ENCODE data around the gene PLXNA4. TPM values are rescaled to one million over a fixed set of nuclear protein-coding genes. Genes with fewer than 3 reads are reported as not detected.
"Not testable (repeated sequence)": the region's sequence is repeated elsewhere in the genome, so short reads cannot be mapped to it uniquely, and the experiment has no call there.

Gene PLXNA4, protein sequence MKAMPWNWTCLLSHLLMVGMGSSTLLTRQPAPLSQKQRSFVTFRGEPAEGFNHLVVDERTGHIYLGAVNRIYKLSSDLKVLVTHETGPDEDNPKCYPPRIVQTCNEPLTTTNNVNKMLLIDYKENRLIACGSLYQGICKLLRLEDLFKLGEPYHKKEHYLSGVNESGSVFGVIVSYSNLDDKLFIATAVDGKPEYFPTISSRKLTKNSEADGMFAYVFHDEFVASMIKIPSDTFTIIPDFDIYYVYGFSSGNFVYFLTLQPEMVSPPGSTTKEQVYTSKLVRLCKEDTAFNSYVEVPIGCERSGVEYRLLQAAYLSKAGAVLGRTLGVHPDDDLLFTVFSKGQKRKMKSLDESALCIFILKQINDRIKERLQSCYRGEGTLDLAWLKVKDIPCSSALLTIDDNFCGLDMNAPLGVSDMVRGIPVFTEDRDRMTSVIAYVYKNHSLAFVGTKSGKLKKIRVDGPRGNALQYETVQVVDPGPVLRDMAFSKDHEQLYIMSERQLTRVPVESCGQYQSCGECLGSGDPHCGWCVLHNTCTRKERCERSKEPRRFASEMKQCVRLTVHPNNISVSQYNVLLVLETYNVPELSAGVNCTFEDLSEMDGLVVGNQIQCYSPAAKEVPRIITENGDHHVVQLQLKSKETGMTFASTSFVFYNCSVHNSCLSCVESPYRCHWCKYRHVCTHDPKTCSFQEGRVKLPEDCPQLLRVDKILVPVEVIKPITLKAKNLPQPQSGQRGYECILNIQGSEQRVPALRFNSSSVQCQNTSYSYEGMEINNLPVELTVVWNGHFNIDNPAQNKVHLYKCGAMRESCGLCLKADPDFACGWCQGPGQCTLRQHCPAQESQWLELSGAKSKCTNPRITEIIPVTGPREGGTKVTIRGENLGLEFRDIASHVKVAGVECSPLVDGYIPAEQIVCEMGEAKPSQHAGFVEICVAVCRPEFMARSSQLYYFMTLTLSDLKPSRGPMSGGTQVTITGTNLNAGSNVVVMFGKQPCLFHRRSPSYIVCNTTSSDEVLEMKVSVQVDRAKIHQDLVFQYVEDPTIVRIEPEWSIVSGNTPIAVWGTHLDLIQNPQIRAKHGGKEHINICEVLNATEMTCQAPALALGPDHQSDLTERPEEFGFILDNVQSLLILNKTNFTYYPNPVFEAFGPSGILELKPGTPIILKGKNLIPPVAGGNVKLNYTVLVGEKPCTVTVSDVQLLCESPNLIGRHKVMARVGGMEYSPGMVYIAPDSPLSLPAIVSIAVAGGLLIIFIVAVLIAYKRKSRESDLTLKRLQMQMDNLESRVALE (N-terminal part only)
- 4.7 TPM for polyA plus RNA-seq (2013, experiment 1 of 2; ENCODE audit: insufficient read length)
- polyA plus RNA-seq (2013, experiment 2 of 2; ENCODE audit: insufficient read length) = 3.8 TPM

DNA sequence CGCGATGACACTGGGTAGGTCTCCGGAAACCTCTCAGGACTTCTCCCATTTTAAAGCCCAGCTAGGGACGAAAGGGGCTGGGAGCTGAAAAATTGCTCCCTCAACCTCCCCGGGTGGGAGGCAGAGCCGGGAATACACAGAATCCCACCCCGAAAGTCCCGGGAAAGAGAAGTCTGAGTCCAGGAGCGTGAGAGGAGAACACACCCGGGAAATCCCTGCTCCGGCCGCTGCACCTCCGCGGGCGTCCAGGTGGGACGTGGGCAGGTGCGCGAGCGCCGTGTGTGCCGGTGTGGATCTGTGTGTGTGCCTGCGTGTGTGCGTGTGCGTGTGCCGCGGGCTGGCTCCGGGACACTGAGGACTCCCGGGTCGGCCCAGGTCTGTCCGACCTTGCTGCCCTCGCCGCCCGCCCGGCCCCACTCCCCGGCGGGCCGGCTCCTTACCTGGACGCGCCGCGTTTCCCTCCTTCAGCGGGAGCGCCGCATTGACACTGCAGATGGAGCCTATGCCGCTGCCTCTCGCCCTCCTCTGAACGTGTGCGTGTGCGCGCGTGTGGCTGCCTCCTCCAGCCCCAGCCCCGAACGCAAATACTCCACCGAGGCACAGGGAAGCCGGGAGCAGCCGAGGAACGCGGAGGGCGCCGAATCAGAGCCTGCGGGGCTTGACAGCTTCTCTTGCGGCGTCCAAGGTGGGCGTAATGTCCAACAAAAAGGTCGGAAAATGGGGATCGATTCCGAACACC lies at the start of gene PLXNA4:
Gene PLXNA4, minus strand, starts transcription at position 489 of the 739 bp plus-strand sequence. CDS start 67,777 bp downstream, outside the sequence.
- DNase-seq = peak; percentile 10

DNA sequence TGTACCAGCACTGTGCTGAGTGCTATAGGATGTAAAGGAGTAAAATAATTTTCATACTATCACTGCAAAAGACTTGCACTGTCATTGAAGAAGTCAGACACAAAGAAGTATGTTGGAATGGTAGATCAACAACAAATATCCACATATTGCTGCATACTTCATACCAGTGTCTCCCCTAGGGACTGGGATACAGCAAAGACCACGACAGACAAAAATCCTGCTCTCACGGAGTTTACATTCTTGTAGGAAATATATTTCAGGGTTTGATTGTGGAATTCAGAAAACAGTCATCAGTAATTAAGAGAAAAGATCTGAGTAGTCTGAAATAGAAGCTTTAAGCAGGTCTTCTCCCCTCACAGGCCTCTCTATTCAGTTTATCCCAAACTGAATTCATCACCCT lies 49.4 kb upstream of the PLXNA4 start:
- DNase-seq = no peak

DNA sequence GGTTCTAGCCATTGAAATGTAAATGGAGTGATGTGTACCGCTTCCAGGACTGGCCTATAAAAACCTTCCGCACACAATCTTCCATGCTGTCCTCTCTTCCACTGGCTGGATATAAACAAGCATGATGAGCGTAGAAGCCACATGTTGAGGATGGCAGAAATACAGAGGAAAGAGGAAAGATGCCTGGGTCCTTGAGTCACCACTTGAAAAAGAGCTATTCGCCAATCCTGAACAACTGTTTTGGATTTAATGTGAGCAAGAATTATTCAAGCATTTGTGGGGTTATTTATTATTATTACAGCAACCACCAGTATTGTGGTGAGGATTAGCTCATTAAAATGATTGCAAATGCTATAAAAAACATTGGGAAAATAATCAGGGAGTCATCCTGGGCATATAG lies 45.8 kb upstream of the PLXNA4 start:
- peak; percentile 66 for DNase-seq

DNA sequence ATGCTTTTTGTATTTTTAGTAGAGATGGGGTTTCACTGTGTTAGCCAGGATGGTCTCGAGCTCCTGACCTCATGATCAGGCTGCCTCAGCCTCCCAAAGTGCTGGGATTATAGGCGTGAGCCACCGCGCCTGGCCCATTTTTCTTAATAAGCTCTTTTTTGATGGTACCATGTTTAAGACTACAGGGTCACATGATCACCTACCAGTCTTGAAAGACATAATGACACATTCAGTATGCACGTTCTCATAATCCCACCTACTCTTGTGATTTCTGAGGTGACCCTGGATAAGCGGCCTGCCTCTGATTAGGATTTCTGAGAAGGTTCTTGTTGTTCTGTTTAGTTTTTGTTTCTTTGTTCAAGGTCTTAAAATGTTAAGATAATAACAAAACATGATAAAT lies 43.7 kb upstream of the PLXNA4 start:
- DNase-seq = no peak

DNA sequence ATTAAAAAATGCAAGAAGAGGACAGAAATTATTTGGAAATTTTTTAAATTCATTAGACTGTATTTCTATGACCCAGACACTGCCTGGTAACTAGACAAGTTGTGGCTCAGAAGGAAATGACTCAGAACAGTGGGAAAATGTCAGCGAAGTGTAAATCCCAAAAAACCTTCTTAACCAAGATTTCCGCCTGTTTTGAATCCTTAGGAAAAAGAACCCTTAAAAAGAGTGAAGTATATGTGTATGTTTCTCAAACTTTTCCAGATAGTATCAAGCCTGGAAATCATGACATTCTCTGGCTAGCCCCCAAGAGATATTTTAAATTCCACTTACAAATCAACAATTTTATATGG lies 42.7 kb upstream of the PLXNA4 start:
- peak; percentile 77 for DNase-seq

DNA sequence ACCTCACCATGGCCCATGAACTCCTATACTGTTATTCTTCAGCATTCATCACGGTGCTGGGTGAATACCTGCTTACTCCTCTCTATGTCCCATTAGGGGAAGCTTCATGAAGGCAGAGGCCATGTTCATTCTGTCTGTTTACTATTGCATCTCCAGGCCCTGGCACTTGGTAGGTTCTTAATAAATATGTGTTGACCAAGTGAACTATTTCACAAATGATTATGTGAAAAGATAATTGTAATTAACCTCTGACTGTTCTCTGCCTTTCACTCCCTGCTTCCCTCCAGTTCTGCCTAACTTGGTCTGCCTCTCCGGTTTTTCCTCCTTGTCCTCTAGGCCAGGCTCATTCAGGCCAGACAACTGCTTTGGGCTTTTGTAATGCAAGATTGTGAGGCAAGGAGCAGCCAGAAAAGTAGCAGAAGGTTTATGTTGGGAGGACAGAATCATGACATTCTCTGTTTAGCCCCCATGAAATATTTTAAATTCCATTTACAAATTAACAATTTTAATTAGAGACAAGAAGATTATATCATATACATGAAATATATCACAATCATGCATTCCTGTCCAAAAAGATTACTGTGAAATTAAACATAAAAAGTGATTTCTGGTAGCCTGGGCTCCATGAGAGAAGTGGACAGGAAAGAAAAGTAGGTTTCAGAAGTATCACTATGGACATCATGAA lies 42.1 kb upstream of the PLXNA4 start:
- DNase-seq = no peak

DNA sequence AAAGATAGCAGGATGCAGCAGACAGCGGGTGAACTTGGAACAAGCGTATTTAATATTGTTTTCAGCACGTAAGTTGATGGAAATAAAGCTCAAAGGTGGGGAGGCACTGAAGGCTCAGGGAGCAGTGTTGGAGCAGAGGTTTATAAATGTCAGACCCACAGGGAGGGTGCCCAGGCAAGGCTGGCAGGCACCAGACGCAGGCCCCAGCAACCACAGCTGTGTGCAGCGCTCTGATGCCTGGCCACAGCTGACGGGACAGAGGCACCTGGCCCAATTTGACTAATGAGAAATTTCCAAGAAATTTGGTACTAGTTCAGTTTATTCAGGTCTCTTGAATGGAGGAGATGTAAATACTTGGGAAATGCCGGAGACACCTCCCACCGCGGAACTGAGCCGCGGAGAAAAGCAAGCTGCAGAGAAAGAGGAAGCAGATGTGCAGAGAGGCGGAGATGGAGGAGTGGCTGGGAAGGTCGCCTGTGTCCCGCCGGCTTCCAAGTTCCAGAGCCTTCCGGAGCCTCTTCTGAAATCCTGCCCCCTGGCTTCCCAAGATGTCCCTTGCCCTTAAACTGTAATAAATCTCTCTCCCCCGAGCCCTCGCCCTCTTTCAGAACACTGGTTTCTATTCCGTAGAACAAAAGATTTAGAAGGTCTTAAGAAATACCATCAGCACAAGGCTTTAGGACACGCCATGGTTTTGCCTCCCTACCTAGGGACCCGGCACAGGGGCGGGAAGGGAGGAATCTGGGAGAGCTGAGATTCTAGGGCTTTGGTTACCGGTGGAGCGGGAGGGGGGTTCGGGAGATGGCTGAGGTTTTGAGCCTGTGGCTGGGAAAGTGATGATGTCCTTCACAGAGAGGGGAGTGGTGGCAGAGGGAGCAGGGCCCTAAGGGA lies 38.4 kb upstream of the PLXNA4 start:
- DNase-seq = peak; percentile 24

DNA sequence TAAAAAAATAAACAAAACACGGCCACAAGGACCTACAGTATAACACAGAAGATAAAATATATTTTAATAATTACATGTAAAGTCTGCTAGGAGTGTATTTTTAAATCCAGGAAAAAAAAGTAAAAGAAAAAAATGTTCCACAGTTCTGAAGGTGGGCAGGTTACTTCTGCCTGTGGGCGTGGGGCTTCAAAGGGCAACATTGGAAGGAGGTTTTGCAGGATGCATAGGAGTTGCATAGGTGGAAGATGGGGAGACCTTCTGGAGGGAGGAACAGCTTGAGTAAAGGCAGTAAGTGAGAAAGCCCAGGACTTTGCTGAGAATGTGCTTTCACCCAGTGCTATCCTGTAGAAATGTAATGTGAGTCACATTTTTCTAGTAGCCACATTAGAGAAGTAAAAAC lies 37.5 kb upstream of the PLXNA4 start:
- DNase-seq = no peak

DNA sequence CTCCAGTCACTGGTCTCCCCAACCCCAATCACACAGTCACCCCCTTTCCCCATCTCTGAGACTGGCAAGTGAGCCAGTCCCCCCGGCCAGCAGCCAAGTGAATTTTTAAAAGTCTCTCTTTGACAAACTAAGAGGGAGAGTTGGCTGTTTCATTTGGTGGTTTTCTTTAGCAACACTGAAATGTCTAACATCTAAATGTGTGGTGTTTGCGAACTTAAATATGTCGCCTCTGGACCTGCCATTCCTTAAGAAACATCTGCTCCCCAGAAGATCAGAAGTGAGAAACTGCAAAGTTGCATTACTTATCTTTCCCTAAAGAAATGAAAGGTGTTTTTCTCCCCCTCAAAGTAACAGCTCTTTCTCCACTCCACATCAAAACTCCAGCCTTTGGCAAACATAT lies 34.7 kb upstream of the PLXNA4 start:
- no peak for DNase-seq

DNA sequence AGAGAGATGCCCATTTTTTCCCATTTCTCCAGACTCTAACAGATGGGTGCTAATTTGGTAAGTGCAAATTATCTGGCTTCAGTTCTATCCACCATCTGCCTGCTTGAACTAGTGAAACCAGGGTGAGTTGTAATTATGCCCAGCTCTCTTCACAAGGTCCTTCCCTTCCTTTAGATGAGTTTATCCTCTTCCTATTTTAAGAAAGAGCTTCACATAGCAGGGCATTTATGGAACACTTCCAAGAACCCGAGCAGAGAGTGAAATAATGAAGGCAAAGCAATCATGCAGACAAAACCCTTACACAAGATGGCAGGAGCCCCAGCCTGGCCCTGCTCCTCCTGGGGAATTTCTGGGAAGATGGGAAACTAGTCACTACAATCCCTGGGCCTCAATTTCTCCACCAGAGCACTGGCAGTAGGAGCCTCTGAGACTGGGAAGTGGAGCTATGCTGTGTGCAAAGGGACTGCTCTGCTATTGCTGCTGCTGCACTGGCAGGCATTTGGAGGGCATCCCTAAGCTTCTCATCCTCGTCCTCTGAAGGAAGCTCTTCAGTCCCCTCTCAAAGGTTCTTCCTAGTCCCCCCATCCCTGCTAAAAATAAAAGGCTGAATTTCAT lies 33.7 kb upstream of the PLXNA4 start:
- no peak for DNase-seq

DNA sequence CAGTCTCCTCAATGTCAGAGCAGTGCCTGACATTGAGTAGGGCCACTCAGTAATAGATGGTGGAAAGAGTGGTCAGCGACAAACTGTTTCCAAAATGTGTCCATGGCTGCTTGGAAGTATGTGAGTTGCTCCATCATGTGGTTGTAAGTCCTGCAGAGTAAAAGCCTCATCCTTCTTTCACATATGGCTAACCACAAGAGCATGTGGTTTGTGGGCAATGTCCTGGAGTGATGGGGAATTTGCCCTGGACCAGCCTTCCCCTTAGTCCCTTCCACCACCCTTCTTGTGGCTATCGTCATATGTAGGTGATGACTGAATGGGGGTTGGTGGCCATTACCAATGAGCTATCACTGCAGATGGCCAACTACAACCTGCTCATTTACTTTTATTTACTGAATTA lies 33.0 kb upstream of the PLXNA4 start:
- peak; percentile 50 for DNase-seq

DNA sequence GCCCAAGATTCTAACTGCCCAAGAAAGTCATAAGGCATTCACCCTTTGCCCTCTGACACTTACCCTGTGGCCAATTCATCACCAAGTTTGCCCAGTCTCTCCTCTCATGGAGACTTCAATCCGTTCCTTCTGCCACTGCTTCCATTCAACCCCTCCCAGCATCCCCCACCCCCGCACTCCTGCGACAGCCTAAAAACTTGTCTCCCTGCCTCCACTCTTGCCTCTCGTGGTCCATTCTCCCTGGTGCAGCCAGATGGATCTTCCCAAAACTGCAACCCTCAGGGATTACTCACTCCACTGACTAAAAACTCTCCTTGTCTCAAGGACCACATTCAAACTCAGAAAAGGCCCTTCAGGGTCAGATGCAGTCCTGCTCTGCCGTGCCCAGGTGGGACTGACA lies 32.3 kb upstream of the PLXNA4 start:
- no peak for DNase-seq

DNA sequence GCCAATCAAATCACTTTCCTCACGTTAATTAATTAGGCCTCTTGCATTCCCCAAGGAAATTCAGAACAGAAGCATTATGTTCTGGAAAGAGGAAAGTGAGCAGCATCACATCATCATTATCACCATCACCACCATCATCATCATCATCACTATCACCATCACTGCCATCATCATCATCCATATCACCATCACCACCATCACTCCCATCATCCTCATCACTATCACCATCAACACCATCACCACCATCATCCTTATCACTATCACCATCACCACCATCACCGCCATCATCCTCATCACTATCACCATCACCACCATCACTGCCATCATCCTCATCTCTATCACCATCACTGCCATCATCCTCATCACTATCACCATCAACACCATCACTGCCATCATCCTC lies 31.4 kb upstream of the PLXNA4 start:
- no peak for DNase-seq

DNA sequence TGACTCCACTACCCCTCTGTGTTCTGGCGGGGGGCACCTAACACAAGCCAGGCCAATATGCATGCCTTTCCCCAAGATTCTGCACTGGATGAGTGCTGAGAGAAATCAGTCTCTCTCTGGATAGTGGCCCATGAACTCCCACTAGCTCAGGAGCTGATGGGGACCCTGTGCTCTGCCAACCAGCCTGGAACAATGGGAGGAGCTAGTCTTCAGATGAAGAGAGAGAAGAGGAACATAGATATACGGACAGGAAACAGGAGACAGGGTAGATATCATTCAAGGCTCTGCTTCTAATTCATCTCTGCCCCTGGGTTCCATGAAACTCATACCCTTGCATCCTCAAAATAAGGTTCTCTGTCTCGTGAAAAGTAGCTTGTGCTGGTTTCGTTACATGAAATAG lies 27.9 kb upstream of the PLXNA4 start:
- DNase-seq = no peak

DNA sequence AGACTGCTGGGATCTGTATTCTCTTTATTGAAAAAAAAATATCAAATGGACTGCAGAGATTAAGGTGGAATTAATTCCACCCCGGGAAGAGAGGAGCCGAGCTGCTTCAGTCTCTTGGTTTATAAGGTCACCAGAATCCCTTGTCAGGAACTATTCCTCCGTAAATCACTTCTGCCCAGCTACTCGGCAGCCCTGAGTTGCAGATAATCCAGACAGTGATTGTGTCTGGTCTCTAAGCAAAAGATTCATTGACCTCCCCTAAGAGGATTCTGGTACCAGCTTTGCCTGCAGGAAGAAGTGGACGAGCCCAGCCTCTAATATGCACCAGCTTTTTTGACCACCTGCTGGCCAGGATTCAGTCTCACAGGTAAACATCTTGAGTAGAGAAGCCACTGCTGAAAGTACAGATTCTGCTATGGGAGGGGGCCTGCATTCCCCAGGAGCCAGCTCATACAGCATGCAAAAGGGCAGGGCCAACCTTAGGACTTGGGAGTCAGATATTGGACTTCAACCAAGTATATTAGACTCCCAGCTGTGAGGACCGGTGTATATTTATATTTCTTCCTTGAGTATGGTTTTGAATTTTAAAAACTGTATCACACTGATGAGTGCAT lies 27.1 kb upstream of the PLXNA4 start:
- no peak for DNase-seq

DNA sequence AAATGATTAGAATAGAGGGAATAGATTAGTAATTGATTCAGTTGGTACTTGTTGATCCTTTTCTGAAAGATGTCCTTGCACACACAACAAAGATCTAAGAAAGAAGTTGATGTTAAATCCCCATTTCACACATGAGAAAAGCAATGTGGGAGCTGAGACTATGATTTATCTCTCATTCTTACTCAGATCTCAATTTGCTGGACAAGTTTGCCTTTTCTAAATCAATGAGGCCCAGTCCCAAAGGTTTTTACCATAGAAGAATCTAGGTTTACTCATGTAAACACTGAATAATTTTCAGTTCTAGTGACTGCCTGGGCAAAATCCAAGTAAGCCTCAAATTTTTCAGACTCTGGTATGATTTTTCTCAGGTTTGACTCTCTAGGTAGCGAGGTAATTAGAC lies 25.5 kb upstream of the PLXNA4 start:
- no peak for DNase-seq

DNA sequence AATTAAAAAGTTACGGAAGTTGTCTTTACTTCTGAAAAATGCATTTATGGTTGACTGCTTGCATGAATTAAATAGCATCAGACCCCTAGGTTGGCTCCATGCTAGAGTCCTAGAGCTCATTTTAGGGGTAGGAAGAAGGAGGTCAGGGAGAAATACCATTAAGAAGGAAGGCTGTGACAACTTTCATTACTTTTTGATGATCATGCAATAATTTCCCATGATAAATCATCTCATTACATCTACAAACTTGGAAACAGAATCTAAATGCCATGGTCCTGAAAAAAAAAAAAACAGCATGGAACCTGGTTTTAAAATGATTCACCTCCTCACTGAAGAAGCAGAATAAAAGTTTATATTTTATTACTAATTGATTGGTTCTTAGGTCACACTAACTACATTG lies 20.3 kb upstream of the PLXNA4 start:
- no peak for DNase-seq

DNA sequence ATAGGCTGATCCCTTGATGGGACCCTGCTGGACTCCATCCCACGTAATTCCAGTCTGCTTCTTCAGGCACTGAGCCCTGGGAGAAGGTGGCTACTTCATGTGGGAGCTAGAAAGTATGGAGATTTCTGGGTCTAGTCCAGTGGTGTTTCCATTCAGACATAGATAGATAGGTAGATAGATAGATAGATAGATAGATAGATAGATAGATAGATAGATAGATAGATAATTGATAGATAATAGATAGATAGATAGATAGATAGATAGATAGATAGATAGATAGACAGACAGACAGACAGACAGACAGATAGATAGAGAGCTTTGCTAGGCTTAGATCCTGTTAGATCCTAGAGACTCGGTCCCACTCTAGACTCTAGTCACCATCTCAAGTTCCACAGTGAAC lies 18.5 kb upstream of the PLXNA4 start:
- DNase-seq = not testable (repeated sequence)

DNA sequence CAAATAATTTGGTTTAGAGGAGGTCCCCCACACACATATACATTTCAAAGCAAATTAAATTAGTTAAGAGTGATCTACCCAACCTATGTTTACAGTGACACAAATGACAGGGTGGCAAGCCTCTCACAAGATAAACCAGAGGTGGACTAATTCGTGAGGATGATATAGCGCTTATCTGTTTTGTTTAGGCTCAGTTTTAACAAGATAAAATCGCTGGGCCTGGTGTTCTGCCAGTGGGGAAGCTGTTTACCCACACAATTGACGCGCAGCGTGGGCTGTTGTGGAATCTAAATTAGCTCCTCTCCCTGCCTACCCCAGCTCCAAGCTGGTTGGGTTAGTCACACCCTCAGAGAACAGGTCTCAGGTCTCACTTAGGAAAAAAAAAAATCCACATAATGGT lies 16.7 kb upstream of the PLXNA4 start:
- no peak for DNase-seq
